Right ventricle myocardium superior (tissue), 1 donor: ENCODE measurements around the gene AK8. TPM values are rescaled to one million over a fixed set of nuclear protein-coding genes. Genes with fewer than 3 reads are reported as not detected.

Source experiments
- ATAC-seq: fragments of 200-7000 bp; cut with Tn5 transposase; one replicate; pipeline ENCODE4 v1.9.1; 2020; ENCODE audit warnings: mild to moderate bottlenecking; ENCODE audit not compliant: poor library complexity
- DNase-seq: peaks from one replicate; pipeline ENCODE4 v3.0.0-alpha.2; 2020
- intact Hi-C: fragments of 100-400 bp; cut with DNase I; formaldehyde crosslinking; loops from one replicate; pipeline ENCODE4 v1.11.2; 2022
- long read RNA-seq: library from polyadenylated mRNA; unstranded; transcript quantifications from one replicate; pipeline ENCODE4 v2.0.0, GENCODE V29; 2021
- total RNA-seq: library from RNA; stranded (reverse); fragmentation: NEBNext Ultra II Directional; extraction: Animal tissue kit (Norgen Biotek cat#: 25700); gene quantifications from one replicate; pipeline ENCODE4 v1.2.1, GENCODE V29; 2021
- donor health status: DM: no; HTN: yes; CAD: no; lungs with severe emphysema.

AK8 gene
- total RNA-seq, result 0.22 TPM
- long read RNA-seq, result 0 reads

- peak; percentile 84 for DNase-seq
- peak; percentile 97 for ATAC-seq
- intact Hi-C loops, result no loop called here
Measured at GRCh38 chr9:132877824-132878694, at the start of gene AK8. AK8 (minus strand) TSS chr9:132878284; CDS start chr9:132878255, 29 bp downstream.

- ATAC-seq, result no peak
- no peak for DNase-seq
- intact Hi-C loops, result no loop called here
Measured at GRCh38 chr9:132927704-132928103, 49.6 kb upstream of the AK8 start.

GRCh38 chr9:132923346-132923902, 45.3 kb upstream of the AK8 start:
- no peak for ATAC-seq
- no peak for DNase-seq
- intact Hi-C loops, result no loop called here

GRCh38 chr9:132919614-132920268, 41.7 kb upstream of the AK8 start:
- DNase-seq (no peak), ATAC-seq (peak; percentile 67)
- intact Hi-C loops, result no loop called here

GRCh38 chr9:132914924-132915323, 36.8 kb upstream of the AK8 start:
- DNase-seq (no peak), ATAC-seq (no peak)
- intact Hi-C loops, result no loop called here

GRCh38 chr9:132912131-132912530, 34.0 kb upstream of the AK8 start:
- ATAC-seq, result no peak
- DNase-seq, result no peak
- intact Hi-C loops, result no loop called here

GRCh38 chr9:132910376-132910775, 32.3 kb upstream of the AK8 start:
- intact Hi-C loops, result no loop called here
- DNase-seq (no peak), ATAC-seq (no peak)

GRCh38 chr9:132909311-132909710, 31.2 kb upstream of the AK8 start:
- intact Hi-C loops, result no loop called here
- DNase-seq, result no peak
- no peak for ATAC-seq

- DNase-seq, result no peak
Measured at GRCh38 chr9:132908635-132909034, 30.6 kb upstream of the AK8 start.

GRCh38 chr9:132905726-132906125, 27.6 kb upstream of the AK8 start:
- ATAC-seq (no peak), DNase-seq (no peak)
- intact Hi-C loops, result no loop called here

More at GRCh38 chr9:132908635-132909034, 30.6 kb upstream of the AK8 start:
- no peak for ATAC-seq
- intact Hi-C loops, result no loop called here

GRCh38 chr9:132903574-132904492, 25.7 kb upstream of the AK8 start:
- intact Hi-C loops, result no loop called here
- ATAC-seq (no peak), DNase-seq (no peak)

GRCh38 chr9:132901858-132902831, 24.1 kb upstream of the AK8 start:
- ATAC-seq (peak; percentile 65), DNase-seq (peak; percentile 56)
- intact Hi-C loops, result no loop called here

GRCh38 chr9:132898051-132898450, 20.0 kb upstream of the AK8 start:
- ATAC-seq (no peak), DNase-seq (no peak)
- intact Hi-C loops, result no loop called here

GRCh38 chr9:132896906-132897305, 18.8 kb upstream of the AK8 start:
- peak; percentile 84 for ATAC-seq

GRCh38 chr9:132896264-132896663, 18.2 kb upstream of the AK8 start:
- DNase-seq (no peak), ATAC-seq (no peak)
- intact Hi-C loops, result no loop called here

More at GRCh38 chr9:132896906-132897305, 18.8 kb upstream of the AK8 start:
- intact Hi-C loops, result no loop called here
- DNase-seq, result no peak

GRCh38 chr9:132894862-132895835, 17.1 kb upstream of the AK8 start:
- no peak for ATAC-seq
- DNase-seq, result no peak
- intact Hi-C loops, result no loop called here

GRCh38 chr9:132894346-132894745, 16.3 kb upstream of the AK8 start:
- no peak for ATAC-seq
- intact Hi-C loops, result no loop called here
- DNase-seq, result no peak
